H9 (cell line): ENCODE data around the gene TMEFF2. TPM values are rescaled to one million over a fixed set of nuclear protein-coding genes. Genes with fewer than 3 reads are reported as not detected.

Experiments
- DNase-seq: peaks from one replicate; pipeline ENCODE4 v3.0.0-alpha.2; 2017
- H2AFZ ChIP-seq: one replicate; pipeline ENCODE4 v1.6.1; 2013; ENCODE audit warnings: mild to moderate bottlenecking, low read length, control low read depth, moderate library complexity
- H2AK5ac ChIP-seq: 2 replicates; pipeline ENCODE4 v1.6.1; 2013; ENCODE audit warnings: low read length, control low read depth, mixed read lengths; ENCODE audit not compliant: insufficient read length
- H2BK120ac ChIP-seq: one replicate; pipeline ENCODE4 v1.6.1; 2013; ENCODE audit warnings: low read depth, mild to moderate bottlenecking, low read length, control low read depth, inconsistent platforms; ENCODE audit not compliant: poor library complexity, severe bottlenecking
- H2BK12ac ChIP-seq: 2 replicates; pipeline ENCODE4 v1.6.1; 2013; ENCODE audit warnings: low read length, control low read depth, mixed read lengths, low read depth; ENCODE audit not compliant: insufficient read length
- H2BK15ac ChIP-seq: 2 replicates; pipeline ENCODE4 v1.6.1; 2013; ENCODE audit warnings: low read depth, low read length, control low read depth
- H2BK20ac ChIP-seq: one replicate; pipeline ENCODE4 v1.6.1; 2013; ENCODE audit warnings: low read depth, mild to moderate bottlenecking, low read length, control low read depth, inconsistent platforms; ENCODE audit not compliant: poor library complexity, severe bottlenecking
- H2BK5ac ChIP-seq: 2 replicates; pipeline ENCODE4 v1.6.1; 2013; ENCODE audit warnings: low read length, control low read depth, mixed read lengths; ENCODE audit not compliant: insufficient read length
- H3K14ac ChIP-seq: 2 replicates; pipeline ENCODE4 v1.6.1; 2013; ENCODE audit warnings: low read length, control low read depth; ENCODE audit not compliant: insufficient read depth
- H3K18ac ChIP-seq: 2 replicates; pipeline ENCODE4 v1.6.1; 2013; ENCODE audit warnings: low read depth, mild to moderate bottlenecking, mixed read lengths, low read length, control low read depth; ENCODE audit not compliant: insufficient read length
- H3K23ac ChIP-seq: 2 replicates; pipeline ENCODE4 v1.6.1; 2013; ENCODE audit warnings: low read length, control low read depth, mixed read lengths, low read depth; ENCODE audit not compliant: insufficient read length
- H3K23me2 ChIP-seq: 2 replicates; pipeline ENCODE4 v1.6.1; 2013; ENCODE audit warnings: low read depth, mild to moderate bottlenecking, mixed read lengths, low read length, control low read depth; ENCODE audit not compliant: insufficient read length, poor library complexity, severe bottlenecking
- H3K27ac ChIP-seq: 2 replicates; pipeline ENCODE4 v1.5.1; 2013; ENCODE audit warnings: low read length, control low read depth, mixed read lengths, low read depth; ENCODE audit not compliant: insufficient read length
- H3K27me3 ChIP-seq: 2 replicates; pipeline ENCODE4 v1.6.1; 2013; ENCODE audit warnings: low read length, control low read depth, inconsistent platforms; ENCODE audit not compliant: insufficient read depth
- H3K4ac ChIP-seq: 2 replicates; pipeline ENCODE4 v1.6.1; 2013; ENCODE audit warnings: low read depth, mild to moderate bottlenecking, control low read depth, inconsistent platforms, low read length, moderate library complexity
- H3K4me1 ChIP-seq: 2 replicates; pipeline ENCODE4 v1.6.1; 2013; ENCODE audit warnings: low read length, control low read depth, inconsistent platforms; ENCODE audit not compliant: insufficient read depth
- H3K4me2 ChIP-seq: 2 replicates; pipeline ENCODE4 v1.6.1; 2013; ENCODE audit warnings: low read length, control low read depth, mixed read lengths; ENCODE audit not compliant: insufficient read length, insufficient read depth
- H3K56ac ChIP-seq: 2 replicates; pipeline ENCODE4 v1.6.1; 2013; ENCODE audit warnings: low read depth, mild to moderate bottlenecking, mixed read lengths, low read length, control low read depth; ENCODE audit not compliant: insufficient read length
- H3K79me1 ChIP-seq: 2 replicates; pipeline ENCODE4 v1.6.1; 2013; ENCODE audit warnings: low read depth, mild to moderate bottlenecking, moderate library complexity, low read length, control low read depth, inconsistent platforms; ENCODE audit not compliant: insufficient read depth, poor library complexity, severe bottlenecking
- H3K79me2 ChIP-seq: 2 replicates; pipeline ENCODE4 v1.6.1; 2013; ENCODE audit warnings: low read length, control low read depth, inconsistent platforms; ENCODE audit not compliant: insufficient read depth
- H3K9ac ChIP-seq: 2 replicates; pipeline ENCODE4 v1.6.1; 2013; ENCODE audit warnings: low read length, control low read depth, mixed read lengths; ENCODE audit not compliant: insufficient read length; ENCODE audit errors: extremely low read depth
- H3K9me3 ChIP-seq: one replicate; pipeline ENCODE4 v1.6.1; 2013; ENCODE audit warnings: low read depth, low read length, inconsistent platforms; ENCODE audit not compliant: control insufficient read depth
- H3T11ph ChIP-seq: one replicate; pipeline ENCODE4 v1.6.1; 2013; ENCODE audit warnings: mild to moderate bottlenecking, low read length, control low read depth, inconsistent platforms
- H4K20me1 ChIP-seq: one replicate; pipeline ENCODE4 v1.6.1; 2013; ENCODE audit not compliant: control insufficient read depth, insufficient read length, insufficient read depth
- H4K5ac ChIP-seq: 2 replicates; pipeline ENCODE4 v1.6.1; 2013; ENCODE audit warnings: low read depth, mild to moderate bottlenecking, mixed read lengths, low read length, control low read depth; ENCODE audit not compliant: insufficient read length
- H4K8ac ChIP-seq: replicated peaks from 2 replicates; pipeline ENCODE4 v1.6.1; 2013; ENCODE audit warnings: low read length, control low read depth, mixed read lengths, low read depth; ENCODE audit not compliant: insufficient read length
- H4K91ac ChIP-seq: 2 replicates; pipeline ENCODE4 v1.6.1; 2013; ENCODE audit warnings: low read depth, mild to moderate bottlenecking, moderate library complexity, mixed read lengths, low read length, control low read depth; ENCODE audit not compliant: insufficient read length
- H3K27ac Mint-ChIP-seq, 3 experiments: 2 replicates in 2 of 3; 3 replicates in 1 of 3; pipeline ENCODE4 v1.8.0; 2020 to 2021; ENCODE audit warnings: mixed read lengths in 3 of 3, mild to moderate bottlenecking in 1 of 3, moderate library complexity in 1 of 3
- H3K27me3 Mint-ChIP-seq: 2 replicates; pipeline ENCODE4 v1.8.0; 2021; ENCODE audit warnings: low read depth, mild to moderate bottlenecking, moderate library complexity, mixed read lengths
- H3K36me3 Mint-ChIP-seq, 3 experiments: 2 replicates in 2 of 3; 3 replicates in 1 of 3; pipeline ENCODE4 v1.8.0; 2020 to 2021; ENCODE audit warnings: low read depth in 3 of 3, mixed read lengths in 3 of 3; ENCODE audit not compliant: insufficient read depth in 1 of 3
- H3K4me1 Mint-ChIP-seq, 2 experiments: 2 replicates each; pipeline ENCODE4 v1.8.0; 2020; ENCODE audit warnings: mixed read lengths in 2 of 2
- H3K4me3 Mint-ChIP-seq, 2 experiments: 2 replicates in 1 of 2; 3 replicates in 1 of 2; pipeline ENCODE4 v1.8.0; 2020 to 2021; ENCODE audit warnings: mild to moderate bottlenecking in 2 of 2, mixed read lengths in 2 of 2, moderate library complexity in 1 of 2
- H3K9me3 Mint-ChIP-seq, 2 experiments: 2 replicates in 1 of 2; 3 replicates in 1 of 2; pipeline ENCODE4 v1.8.0; 2020; ENCODE audit warnings: mild to moderate bottlenecking in 2 of 2, mixed read lengths in 2 of 2, moderate library complexity in 1 of 2
- WGBS: extraction: QIAGEN DNeasy Blood & Tissue Kit; methylation state at CpG from one replicate; pipeline ENCODE4 v1.1.7; 2013; ENCODE audit warnings: missing lambda C conversion rate, low lambda C conversion rate, mixed read lengths; ENCODE audit not compliant: insufficient read length; ENCODE audit errors: extremely low coverage; 5-methylcytosine and 5-hydroxymethylcytosine counted together
- total RNA-seq: library from RNA; stranded (reverse); gene quantifications from 2 replicates; pipeline ENCODE4 v1.2.1, GENCODE V29; 2021
- TF ChIP-seq, protein P1 (sequence below): fragments of 200-600 bp; sonication (generic); conservative IDR thresholded peaks from 3 replicates; pipeline ENCODE4 v1.8.0; 2021; ENCODE audit warnings: antibody characterized with exemption, mild to moderate bottlenecking

TMEFF2 gene
- total RNA-seq, 1 experiment from 2014 or later = 0.39 TPM

DNA sequence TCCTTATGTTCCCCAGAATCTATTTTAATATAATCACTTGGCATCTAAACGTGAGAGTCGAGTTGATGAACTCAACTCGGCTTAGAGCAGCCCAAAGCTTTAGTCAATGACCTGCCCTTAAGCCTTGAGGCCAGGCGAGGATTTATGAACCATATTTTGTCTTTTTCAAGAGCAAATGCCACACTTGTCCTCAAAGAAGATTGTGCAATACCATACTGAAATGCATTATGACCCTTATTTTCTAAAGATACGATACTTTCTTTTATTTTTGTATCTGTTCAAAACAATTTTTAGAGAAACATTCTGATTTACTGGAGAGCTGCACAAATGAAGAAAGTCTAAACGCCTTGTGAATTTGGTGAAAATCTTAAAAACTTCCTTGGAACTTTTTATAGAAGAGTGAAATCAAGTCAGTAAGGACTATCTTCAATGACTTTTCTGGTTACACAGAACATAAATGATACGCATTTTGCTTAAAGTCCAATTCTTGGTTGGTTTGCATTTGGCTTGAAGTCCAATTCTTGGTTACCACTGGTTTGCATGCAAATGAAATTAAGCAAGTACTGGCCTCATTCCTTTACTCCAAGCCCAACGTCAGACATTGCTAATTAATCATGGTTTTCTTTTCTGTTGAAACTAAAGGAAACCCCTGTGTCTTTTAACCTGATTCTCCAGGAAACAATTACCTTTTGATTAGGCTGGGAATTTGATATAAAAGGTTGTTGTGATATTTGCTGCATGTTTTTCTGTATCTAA lies 242.0 kb downstream of the TMEFF2 start:
- Histone ChIP-seq H3K79me1 (no peaks in the 10 kb centered on the region), H3K9me3 (no peaks in the 10 kb centered on the region), H2BK120ac (no peak overlapping the region), H4K91ac (no peak overlapping the region), H2BK12ac (no peak overlapping the region), H3T11ph (no peak overlapping the region), H2AK5ac (no peak overlapping the region), H2BK15ac (no peak overlapping the region), H3K4ac (no peak overlapping the region), H4K8ac (no peak overlapping the region), H2BK5ac (no peak overlapping the region), H3K56ac (no peak overlapping the region), H3K14ac (no peak overlapping the region), H2BK20ac (no peak overlapping the region), H3K4me2 (no peak overlapping the region), H3K23ac (no peak overlapping the region), H3K18ac (no peak overlapping the region), H3K9ac (no peak overlapping the region), H2AFZ (no peak overlapping the region), H4K5ac (no peak overlapping the region), H3K79me2 (no peaks in the 10 kb centered on the region), H3K27ac (no peak overlapping the region), H3K4me1 (no peaks in the 10 kb centered on the region), H3K27me3 (no peaks in the 10 kb centered on the region), H4K20me1 (no peaks in the 10 kb centered on the region), H3K23me2 (no peaks in the 10 kb centered on the region)
- H3K9me3 Mint-ChIP-seq = no peaks in the 10 kb centered on the region
- H3K27ac Mint-ChIP-seq = no peak overlapping the region
- no CpG with 5 or more reads among the region's 8 CpGs for WGBS
- H3K27me3 Mint-ChIP-seq = no peaks in the 10 kb centered on the region
- no peak overlapping the region for H3K4me3 Mint-ChIP-seq
- TF ChIP-seq, protein P1, sequence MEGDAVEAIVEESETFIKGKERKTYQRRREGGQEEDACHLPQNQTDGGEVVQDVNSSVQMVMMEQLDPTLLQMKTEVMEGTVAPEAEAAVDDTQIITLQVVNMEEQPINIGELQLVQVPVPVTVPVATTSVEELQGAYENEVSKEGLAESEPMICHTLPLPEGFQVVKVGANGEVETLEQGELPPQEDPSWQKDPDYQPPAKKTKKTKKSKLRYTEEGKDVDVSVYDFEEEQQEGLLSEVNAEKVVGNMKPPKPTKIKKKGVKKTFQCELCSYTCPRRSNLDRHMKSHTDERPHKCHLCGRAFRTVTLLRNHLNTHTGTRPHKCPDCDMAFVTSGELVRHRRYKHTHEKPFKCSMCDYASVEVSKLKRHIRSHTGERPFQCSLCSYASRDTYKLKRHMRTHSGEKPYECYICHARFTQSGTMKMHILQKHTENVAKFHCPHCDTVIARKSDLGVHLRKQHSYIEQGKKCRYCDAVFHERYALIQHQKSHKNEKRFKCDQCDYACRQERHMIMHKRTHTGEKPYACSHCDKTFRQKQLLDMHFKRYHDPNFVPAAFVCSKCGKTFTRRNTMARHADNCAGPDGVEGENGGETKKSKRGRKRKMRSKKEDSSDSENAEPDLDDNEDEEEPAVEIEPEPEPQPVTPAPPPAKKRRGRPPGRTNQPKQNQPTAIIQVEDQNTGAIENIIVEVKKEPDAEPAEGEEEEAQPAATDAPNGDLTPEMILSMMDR = no peak
- no peak for DNase-seq
- H3K36me3 Mint-ChIP-seq = no peaks in the 10 kb centered on the region
- H3K4me1 Mint-ChIP-seq = no peaks in the 10 kb centered on the region
